HS-27A (cell line): ENCODE results near the gene ELF4.

Source experiments
- DNase-seq: peaks from one replicate; pipeline ENCODE4 v3.0.0-alpha.2; 2012; ENCODE audit warnings: low read depth, missing footprints

Gene ELF4

GRCh38 chrX:130083656-130084382, 26.5 kb downstream of the ELF4 start:
- DNase-seq: no peak

- no peak for DNase-seq
Observed at GRCh38 chrX:130083107-130083490, 27.2 kb downstream of the ELF4 start.

GRCh38 chrX:130082244-130083106, 27.8 kb downstream of the ELF4 start:
- DNase-seq: no peak

- DNase-seq: no peak
Observed at GRCh38 chrX:130081421-130082045, 28.8 kb downstream of the ELF4 start.

- no peak for DNase-seq
Observed at GRCh38 chrX:130080791-130081367, 29.4 kb downstream of the ELF4 start.

GRCh38 chrX:130079824-130080406, 30.4 kb downstream of the ELF4 start:
- DNase-seq: peak; percentile 19

GRCh38 chrX:130075777-130076176, 34.5 kb downstream of the ELF4 start:
- no peak for DNase-seq

- no peak for DNase-seq
Observed at GRCh38 chrX:130072345-130072740, 38.0 kb downstream of the ELF4 start.

- no peak for DNase-seq
Observed at GRCh38 chrX:130071611-130072344, 38.5 kb downstream of the ELF4 start.

- DNase-seq: no peak
Observed at GRCh38 chrX:130066975-130067615, 43.2 kb downstream of the ELF4 start.

GRCh38 chrX:130060122-130061069, 49.9 kb downstream of the ELF4 start:
- DNase-seq: peak; percentile 38

GRCh38 chrX:130058652-130059051, 51.6 kb downstream of the ELF4 start:
- no peak for DNase-seq

GRCh38 chrX:130057209-130057608, 53.1 kb downstream of the ELF4 start:
- no peak for DNase-seq

- no peak for DNase-seq
Observed at GRCh38 chrX:130055899-130056298, 54.4 kb downstream of the ELF4 start.

GRCh38 chrX:130055103-130055502, 55.2 kb downstream of the ELF4 start:
- DNase-seq: no peak

GRCh38 chrX:130053236-130053635, 57.1 kb downstream of the ELF4 start:
- no peak for DNase-seq

- no peak for DNase-seq
Observed at GRCh38 chrX:130051176-130051845, 59.0 kb downstream of the ELF4 start.

- no peak for DNase-seq
Observed at GRCh38 chrX:130049821-130050220, 60.5 kb downstream of the ELF4 start.

GRCh38 chrX:130048686-130049222, 61.5 kb downstream of the ELF4 start:
- DNase-seq: no peak
